Sigmoid colon (tissue), 4 donors: Measurements from ENCODE around the gene ZNF681.

Experiments
- POLR2A ChIP-seq, 2 donors: fragments of 450-650 bp; IDR thresholded peaks; one replicate each; pipeline ENCODE4 v1.6.1; 2016; ENCODE audit warnings: antibody characterized with exemption in 2 of 2, mild to moderate bottlenecking in 2 of 2, moderate library complexity in 2 of 2
- POLR2AphosphoS5 ChIP-seq, 4 donors: sonication (generic); formaldehyde crosslinking; IDR thresholded peaks; one replicate each; pipeline ENCODE4 v1.6.1; 2017; ENCODE audit warnings: antibody characterized with exemption in 4 of 4
- TF ChIP-seq, protein P1 (sequence below), 4 experiments: fragments of 450-650 bp in 3 of 4; fragments of 200-600 bp in 1 of 4; IDR thresholded peaks; one replicate each; pipeline ENCODE4 v1.5.1; 2016 to 2019; ENCODE audit warnings: antibody characterized with exemption in 4 of 4, mild to moderate bottlenecking in 3 of 4, moderate library complexity in 2 of 4

GRCh38 chr19:23788411-23788810 is 29.7 kb upstream of the ZNF681 start:
- TF ChIP-seq, protein P1, sequence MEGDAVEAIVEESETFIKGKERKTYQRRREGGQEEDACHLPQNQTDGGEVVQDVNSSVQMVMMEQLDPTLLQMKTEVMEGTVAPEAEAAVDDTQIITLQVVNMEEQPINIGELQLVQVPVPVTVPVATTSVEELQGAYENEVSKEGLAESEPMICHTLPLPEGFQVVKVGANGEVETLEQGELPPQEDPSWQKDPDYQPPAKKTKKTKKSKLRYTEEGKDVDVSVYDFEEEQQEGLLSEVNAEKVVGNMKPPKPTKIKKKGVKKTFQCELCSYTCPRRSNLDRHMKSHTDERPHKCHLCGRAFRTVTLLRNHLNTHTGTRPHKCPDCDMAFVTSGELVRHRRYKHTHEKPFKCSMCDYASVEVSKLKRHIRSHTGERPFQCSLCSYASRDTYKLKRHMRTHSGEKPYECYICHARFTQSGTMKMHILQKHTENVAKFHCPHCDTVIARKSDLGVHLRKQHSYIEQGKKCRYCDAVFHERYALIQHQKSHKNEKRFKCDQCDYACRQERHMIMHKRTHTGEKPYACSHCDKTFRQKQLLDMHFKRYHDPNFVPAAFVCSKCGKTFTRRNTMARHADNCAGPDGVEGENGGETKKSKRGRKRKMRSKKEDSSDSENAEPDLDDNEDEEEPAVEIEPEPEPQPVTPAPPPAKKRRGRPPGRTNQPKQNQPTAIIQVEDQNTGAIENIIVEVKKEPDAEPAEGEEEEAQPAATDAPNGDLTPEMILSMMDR (IDR thresholded peaks at IDR 0.05), result no peak
- TF ChIP-seq POLR2A (IDR thresholded peaks at IDR 0.05) (no peak), POLR2AphosphoS5 (IDR thresholded peaks at IDR 0.05) (no peak)
